Brain microvascular endothelial cell (primary cell): ENCODE results near the gene FUT7.
A peak's percentile ranks its signal among the peaks of the same experiment; 100 is the strongest.

ENCODE experiments used
- DNase-seq: peaks from one replicate; pipeline ENCODE4 v3.0.0-alpha.2; 2020
- H3K27ac ChIP-seq: fragments of 250-450 bp; sonication (Bioruptor Pico); 2 replicates; pipeline ENCODE4 v1.5.1; 2020; ENCODE audit warnings: mild to moderate bottlenecking, moderate library complexity
- H3K27me3 ChIP-seq: fragments of 250-450 bp; sonication (Bioruptor Pico); replicated peaks from 2 replicates; pipeline ENCODE4 v1.5.1; 2020; ENCODE audit warnings: mild to moderate bottlenecking
- H3K36me3 ChIP-seq: fragments of 250-450 bp; sonication (Bioruptor Pico); replicated peaks from 2 replicates; pipeline ENCODE4 v1.5.1; 2020; ENCODE audit warnings: mild to moderate bottlenecking
- H3K4me3 ChIP-seq: 2 replicates; pipeline ENCODE4 v1.5.1; 2011; ENCODE audit warnings: low read depth, mild to moderate bottlenecking, control low read depth, low read length, moderate library complexity
- in situ Hi-C: cut with HindIII; loops from 2 replicates; pipeline ENCODE4 v1.10.0; 2017; ENCODE audit warnings: low sequenced_read_pairs, low pct_ligation_motif_present
- TF ChIP-seq, protein P1 (sequence below): IDR thresholded peaks from 2 replicates; pipeline ENCODE4 v1.5.1; 2011; ENCODE audit warnings: low read depth, mild to moderate bottlenecking, moderate library complexity, low read length, control low read depth, inconsistent platforms; ENCODE audit errors: missing control alignments

The FUT7 gene

DNA sequence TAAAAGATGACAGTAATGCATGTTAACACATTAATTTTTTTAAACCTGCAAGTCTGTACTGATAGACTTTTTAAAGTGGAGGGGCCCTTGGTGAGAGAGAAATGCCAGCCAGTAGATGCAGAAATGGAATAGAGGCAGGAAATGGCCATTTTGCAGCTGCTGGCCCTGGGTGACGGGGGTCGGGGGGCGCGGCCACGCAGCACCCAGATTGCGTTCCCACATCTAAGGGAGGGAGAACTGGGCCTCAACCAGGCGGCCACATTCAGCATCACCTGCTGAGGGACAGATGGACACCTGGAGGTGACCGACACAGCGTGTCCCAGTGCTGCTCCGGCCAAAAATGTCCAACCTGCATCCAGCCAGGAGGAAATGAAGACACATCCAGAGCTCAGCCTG is 29.2 kb downstream of the FUT7 start:
- TF ChIP-seq, protein P1, sequence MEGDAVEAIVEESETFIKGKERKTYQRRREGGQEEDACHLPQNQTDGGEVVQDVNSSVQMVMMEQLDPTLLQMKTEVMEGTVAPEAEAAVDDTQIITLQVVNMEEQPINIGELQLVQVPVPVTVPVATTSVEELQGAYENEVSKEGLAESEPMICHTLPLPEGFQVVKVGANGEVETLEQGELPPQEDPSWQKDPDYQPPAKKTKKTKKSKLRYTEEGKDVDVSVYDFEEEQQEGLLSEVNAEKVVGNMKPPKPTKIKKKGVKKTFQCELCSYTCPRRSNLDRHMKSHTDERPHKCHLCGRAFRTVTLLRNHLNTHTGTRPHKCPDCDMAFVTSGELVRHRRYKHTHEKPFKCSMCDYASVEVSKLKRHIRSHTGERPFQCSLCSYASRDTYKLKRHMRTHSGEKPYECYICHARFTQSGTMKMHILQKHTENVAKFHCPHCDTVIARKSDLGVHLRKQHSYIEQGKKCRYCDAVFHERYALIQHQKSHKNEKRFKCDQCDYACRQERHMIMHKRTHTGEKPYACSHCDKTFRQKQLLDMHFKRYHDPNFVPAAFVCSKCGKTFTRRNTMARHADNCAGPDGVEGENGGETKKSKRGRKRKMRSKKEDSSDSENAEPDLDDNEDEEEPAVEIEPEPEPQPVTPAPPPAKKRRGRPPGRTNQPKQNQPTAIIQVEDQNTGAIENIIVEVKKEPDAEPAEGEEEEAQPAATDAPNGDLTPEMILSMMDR: no peak
- in situ Hi-C loops: no loop called here
- Histone ChIP-seq H3K27me3 (no peaks in the 10 kb centered on the region), H3K27ac (no peak overlapping the region), H3K36me3 (no peaks in the 10 kb centered on the region), H3K4me3 (no peak overlapping the region)
- DNase-seq: no peak

DNA sequence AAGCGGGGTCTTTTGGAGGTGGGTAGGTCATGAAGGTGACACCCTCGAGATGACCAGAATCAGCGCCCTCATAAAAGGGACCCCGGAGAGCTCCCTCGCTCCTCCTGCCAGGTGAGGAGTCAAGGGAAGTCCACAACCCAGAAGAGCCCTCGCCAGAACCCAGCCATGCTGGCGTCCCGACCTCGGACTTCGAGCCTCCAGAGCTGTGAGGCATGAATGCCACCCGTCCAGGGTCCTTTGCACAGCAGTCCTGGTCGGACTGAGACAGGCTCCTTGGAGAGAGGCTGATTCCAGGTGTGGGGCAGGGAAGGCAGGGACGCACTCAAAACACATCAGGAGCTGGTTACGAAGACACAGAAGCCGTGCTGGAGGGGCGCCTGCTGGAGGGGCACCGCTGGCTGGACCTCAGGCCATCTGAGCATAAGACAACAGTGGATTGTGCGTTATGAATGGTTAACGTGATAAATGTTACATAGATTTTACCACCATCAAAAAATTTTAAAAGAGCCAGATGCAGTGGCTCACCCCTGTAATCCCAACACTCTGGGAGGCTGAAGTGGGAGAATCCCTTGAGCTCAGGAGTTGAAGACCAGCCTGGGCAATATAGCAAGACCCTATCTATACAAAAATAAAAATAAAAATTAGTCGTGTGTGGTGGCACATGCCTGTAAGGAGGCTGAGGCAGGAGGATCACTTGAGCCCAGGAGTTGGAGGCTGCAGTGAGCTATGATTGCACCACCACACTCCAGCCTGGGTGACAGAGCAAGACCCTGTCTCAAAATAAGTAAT is 29.8 kb downstream of the FUT7 start:
- DNase-seq: no peak
- TF ChIP-seq, protein P1: no peak
- Histone ChIP-seq H3K27ac (no peak overlapping the region), H3K36me3 (no peaks in the 10 kb centered on the region), H3K4me3 (no peak overlapping the region), H3K27me3 (no peaks in the 10 kb centered on the region)
- in situ Hi-C loops: no loop called here

DNA sequence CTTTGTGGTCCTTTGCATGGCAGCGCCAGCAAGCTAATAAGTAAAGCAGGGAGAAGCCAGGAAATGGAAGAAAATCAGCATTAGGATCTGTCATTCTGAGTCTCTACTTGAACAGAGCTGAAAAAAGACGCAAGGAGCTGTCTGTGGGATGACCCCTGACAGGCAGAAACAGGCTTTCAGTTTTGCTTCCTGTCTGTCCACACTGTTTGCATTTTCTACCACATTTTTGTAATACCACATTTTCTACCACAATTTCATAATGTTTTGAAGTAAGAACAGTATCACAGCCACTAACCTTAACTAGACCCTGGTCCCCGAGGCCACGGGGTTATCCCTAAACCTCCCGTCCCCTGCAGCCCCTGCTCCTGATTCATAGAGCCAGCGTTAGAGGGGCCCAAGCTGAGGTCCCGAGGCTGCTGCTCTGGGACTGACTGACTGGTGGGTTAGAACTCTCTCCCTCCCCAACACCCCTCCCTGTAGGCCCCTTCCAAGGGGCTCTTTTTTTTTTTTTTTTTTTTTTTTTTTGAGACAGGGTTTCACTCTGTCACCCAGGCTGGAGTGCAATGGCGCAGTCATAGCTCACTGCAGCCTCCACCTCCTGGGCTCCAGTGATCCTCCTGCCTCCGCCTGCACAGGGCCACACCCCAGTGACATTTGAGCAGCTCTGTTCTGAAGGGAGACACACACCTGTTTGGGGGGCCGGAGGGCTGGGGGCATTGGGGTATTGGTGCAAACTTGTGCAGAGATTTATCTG is 31.5 kb downstream of the FUT7 start:
- no peak overlapping the region for H3K4me3 ChIP-seq

DNA sequence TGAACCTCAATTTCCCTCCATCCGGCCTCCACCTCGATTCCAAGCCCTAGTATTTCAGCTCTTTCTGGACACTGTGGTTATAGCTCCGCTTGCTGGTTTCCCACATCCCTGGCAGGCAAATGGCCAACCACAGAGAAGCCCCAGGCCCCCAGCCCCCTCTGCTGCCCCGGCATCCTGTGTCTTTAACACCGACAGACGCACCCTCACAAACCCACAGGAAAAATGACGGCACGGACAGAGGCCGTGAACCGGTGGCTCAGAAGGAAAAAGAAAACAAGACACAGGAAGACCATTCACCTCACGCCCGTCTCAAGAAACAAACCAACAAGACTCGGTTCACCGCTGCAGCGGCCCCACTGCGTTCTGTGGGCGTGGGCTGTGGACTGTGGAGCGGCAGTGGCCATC is 34.1 kb downstream of the FUT7 start:
- peak; percentile 74 for DNase-seq
- in situ Hi-C loops: no loop called here
- Histone ChIP-seq H3K4me3 (no peak overlapping the region), H3K27me3 (no peaks in the 10 kb centered on the region), H3K27ac (no peak overlapping the region), H3K36me3 (no peaks in the 10 kb centered on the region)
- TF ChIP-seq, protein P1: peak; percentile 70

More for the DNA sequence above, 31.5 kb downstream of the FUT7 start:
- peak overlapping the region; percentile 69 for H3K27ac ChIP-seq
- H3K36me3 ChIP-seq: no peaks in the 10 kb centered on the region
- in situ Hi-C loops: no loop called here
- DNase-seq: peak; percentile 66
- TF ChIP-seq, protein P1: no peak
- H3K27me3 ChIP-seq: no peaks in the 10 kb centered on the region

DNA sequence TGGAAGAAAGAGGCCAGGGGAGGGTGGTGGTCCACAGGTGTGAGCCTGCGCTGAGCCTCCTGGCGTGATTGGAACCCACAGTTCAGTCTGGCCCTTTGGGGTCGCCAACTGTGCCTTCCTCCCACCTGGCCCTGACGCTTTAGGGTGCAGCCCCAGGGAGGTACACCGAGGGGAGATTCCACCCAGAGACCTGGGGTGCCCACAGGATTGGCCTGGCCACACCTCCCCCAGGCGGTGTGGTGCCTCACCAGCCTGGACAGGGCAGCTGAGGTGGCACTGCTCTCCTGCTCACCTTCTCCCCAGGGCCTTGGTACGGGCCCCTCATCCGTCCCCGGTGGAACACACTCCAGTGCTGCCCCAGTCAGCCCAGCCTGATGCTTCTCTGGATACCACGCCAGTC is 34.5 kb downstream of the FUT7 start:
- TF ChIP-seq, protein P1: no peak
- Histone ChIP-seq H3K27ac (no peak overlapping the region), H3K27me3 (no peaks in the 10 kb centered on the region), H3K36me3 (no peaks in the 10 kb centered on the region), H3K4me3 (no peak overlapping the region)
- DNase-seq: no peak
- in situ Hi-C loops: no loop called here
